Measurements from ENCODE around the gene EVPL. TPM values are rescaled to one million over a fixed set of nuclear protein-coding genes. Genes with fewer than 3 reads are reported as not detected.

EVPL gene
- total RNA-seq: 1 to 10 TPM in 5 of 7 donors, under 1 TPM in 2; 0.33 to 7.2 (median 1.0) TPM
- under 1 TPM; 0.15 TPM for polyA plus RNA-seq
- long read RNA-seq, donor 1: 0 reads
- long read RNA-seq, donor 2: 0 reads
- long read RNA-seq, donor 3, full-length matches to known transcripts: 1 of 5 reads
- long read RNA-seq, donor 3, partial matches to known transcripts: 4 of 5 reads
- long read RNA-seq, donor 3, other reads (novel, unspliced or antisense): 0 of 5 reads

DNA sequence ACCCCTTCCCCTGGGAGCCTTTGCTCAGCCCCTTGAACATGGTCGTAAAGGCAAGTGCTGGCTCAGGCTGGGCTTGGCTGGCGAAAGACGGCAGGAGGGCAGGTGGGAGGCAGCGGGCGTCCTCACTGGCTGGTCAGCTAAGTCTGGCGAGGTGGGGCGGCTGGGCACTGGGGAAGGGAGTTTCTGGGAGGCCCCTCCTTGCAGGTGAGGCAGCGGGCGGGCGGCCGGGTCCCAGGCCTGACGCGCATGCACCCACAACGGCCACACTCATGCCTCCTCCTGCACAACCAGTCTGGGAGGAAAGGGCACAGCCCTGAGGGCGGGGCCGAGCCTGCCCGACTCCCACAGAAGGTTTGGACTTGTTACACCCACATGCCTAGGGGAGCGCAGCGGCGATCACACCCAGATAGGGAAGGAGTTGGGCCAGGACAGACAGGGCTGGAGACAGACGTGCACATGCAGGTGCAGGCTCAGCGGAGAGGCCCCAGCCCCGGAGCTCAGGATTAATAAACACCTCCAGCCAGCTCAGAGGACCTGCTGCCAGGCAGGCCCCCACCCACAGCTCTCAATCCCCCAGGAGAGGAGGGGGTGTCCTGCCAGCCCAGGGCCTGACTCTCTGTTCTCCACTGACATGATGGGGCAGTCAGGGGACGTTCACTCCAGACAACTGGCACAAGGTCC lies at the start of gene EVPL:
TSS of gene EVPL (minus strand) at position 148 of the 681 bp plus-strand sequence. CDS start at position 40, 108 bp downstream.
- WGBS, 3 donors: 83 to 86% (median 83%) methylated on average over 21 to 24 of the region's 24 CpGs
- Histone ChIP-seq H3K27me3 (no peaks in the 10 kb centered on the region), H3K4me3 (peak within 1 kb of the TSS; percentile 18), H3K27ac (no peak within 1 kb of the TSS), H3K36me3 (no peaks in the 10 kb centered on the region), H3K4me1 (ENCODE audit: insufficient read depth) (no peaks in the 10 kb centered on the region), H3K9me3 (no peaks in the 10 kb centered on the region)
- no peak for DNase-seq
- TF ChIP-seq, protein P1, sequence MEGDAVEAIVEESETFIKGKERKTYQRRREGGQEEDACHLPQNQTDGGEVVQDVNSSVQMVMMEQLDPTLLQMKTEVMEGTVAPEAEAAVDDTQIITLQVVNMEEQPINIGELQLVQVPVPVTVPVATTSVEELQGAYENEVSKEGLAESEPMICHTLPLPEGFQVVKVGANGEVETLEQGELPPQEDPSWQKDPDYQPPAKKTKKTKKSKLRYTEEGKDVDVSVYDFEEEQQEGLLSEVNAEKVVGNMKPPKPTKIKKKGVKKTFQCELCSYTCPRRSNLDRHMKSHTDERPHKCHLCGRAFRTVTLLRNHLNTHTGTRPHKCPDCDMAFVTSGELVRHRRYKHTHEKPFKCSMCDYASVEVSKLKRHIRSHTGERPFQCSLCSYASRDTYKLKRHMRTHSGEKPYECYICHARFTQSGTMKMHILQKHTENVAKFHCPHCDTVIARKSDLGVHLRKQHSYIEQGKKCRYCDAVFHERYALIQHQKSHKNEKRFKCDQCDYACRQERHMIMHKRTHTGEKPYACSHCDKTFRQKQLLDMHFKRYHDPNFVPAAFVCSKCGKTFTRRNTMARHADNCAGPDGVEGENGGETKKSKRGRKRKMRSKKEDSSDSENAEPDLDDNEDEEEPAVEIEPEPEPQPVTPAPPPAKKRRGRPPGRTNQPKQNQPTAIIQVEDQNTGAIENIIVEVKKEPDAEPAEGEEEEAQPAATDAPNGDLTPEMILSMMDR (IDR thresholded peaks at IDR 0.05): no peak
- TF ChIP-seq EP300 (IDR thresholded peaks at IDR 0.05) (no peak), POLR2A (IDR thresholded peaks at IDR 0.05) (no peak)
- intact Hi-C loops (cut with DNase I): no loop called here

DNA sequence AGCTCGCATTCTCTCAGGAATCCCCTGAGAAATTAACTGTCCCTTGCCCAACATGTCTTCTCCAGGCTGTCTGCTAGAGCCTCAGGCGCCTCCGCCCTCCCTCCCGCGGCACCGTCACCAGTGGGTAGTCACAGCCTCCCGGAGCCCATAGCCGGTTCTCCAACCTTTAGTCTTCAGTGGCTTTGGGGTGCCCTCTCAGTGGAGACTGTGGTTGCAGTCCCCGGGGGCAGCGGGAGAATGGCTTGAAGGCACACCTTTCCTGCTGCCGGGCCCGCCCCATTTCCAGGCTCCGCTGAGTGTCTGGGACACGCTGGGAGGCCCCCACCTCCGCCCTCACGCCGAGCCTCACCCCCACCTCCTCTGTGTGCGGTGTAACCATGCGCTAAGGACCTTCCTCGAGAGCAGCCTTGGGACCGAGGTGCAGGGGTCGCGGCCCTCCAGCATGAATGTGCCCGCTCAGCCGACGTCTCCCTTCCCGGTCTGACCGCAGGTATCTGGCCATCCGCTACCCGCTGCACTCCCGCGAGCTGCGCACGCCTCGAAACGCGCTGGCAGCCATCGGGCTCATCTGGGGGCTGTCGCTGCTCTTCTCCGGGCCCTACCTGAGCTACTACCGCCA lies 49.1 kb upstream of the EVPL start:
- TF ChIP-seq, protein P1 (IDR thresholded peaks at IDR 0.05): no peak
- no peak for TF ChIP-seq EP300 (IDR thresholded peaks at IDR 0.05)
- TF ChIP-seq POLR2A (IDR thresholded peaks at IDR 0.05): no peak
- DNase-seq: no peak
- H3K27ac ChIP-seq: no peak overlapping the region
- no peaks in the 10 kb centered on the region for H3K9me3 ChIP-seq
- H3K4me3 ChIP-seq: no peak overlapping the region
- intact Hi-C loops (cut with DNase I): no loop called here
- H3K36me3 ChIP-seq: no peaks in the 10 kb centered on the region
- 3 to 5% (median 5%) methylated on average over 23 to 41 of the region's 41 CpGs for WGBS, 3 donors
- H3K4me1 ChIP-seq (ENCODE audit: insufficient read depth): peaks cover 24% of the 10 kb centered on the region
- peaks cover 11% of the 10 kb centered on the region for H3K27me3 ChIP-seq

DNA sequence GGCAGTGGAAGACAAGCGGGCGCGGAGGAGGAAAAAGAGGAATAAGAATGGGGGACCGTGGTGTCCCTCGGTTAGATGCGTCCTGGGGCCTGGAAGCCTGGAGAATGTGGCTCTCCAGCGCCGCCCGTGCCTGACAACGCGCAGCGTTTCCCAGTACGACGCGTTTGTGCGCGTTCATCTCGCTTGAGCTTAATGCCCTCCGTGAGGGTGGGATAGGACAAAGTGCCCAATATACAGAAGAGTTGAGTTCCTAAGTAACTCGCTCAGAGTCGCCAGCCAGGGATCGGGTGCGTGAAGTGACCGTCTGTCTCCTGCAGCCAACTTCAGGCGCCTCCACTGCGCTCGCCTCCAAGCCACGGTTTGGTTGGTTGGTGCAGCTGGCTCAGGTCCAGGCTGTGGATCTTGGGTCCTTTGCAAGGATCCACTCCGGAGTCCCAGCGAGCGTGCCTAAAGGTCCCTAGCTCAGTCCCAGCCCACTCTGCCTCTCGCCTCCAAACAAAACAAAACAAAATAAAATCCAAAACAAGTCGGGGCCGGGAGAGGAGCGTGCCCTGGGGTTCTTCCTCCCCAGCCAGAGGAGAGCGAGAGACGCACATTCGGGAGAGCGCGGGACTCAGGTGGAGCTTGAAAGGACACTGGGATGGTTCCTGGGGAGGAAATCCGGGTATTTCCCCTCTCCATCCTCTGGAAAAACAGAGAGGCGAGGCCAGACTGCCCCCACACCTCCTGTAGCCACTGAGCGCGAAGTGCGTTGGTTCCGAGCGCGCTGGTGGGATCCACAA lies 48.4 kb upstream of the EVPL start:
- peaks cover 27% of the 10 kb centered on the region for H3K4me1 ChIP-seq (ENCODE audit: insufficient read depth)
- no peak overlapping the region for H3K4me3 ChIP-seq
- H3K27me3 ChIP-seq: peaks cover 11% of the 10 kb centered on the region

More for the DNA sequence above, 48.4 kb upstream of the EVPL start:
- WGBS, 3 donors: 1 to 3% (median 3%) methylated on average over 48 of the region's 48 CpGs
- H3K36me3 ChIP-seq: no peaks in the 10 kb centered on the region
- no peak for DNase-seq
- no peak for TF ChIP-seq POLR2A (IDR thresholded peaks at IDR 0.05)
- no peak for TF ChIP-seq EP300 (IDR thresholded peaks at IDR 0.05)
- TF ChIP-seq, protein P1 (IDR thresholded peaks at IDR 0.05): no peak
- H3K9me3 ChIP-seq: no peaks in the 10 kb centered on the region
- intact Hi-C loops (cut with DNase I): no loop called here
- no peak overlapping the region for H3K27ac ChIP-seq
